ENCODE measurements around the gene S1PR2. TPM values are rescaled to one million over a fixed set of nuclear protein-coding genes. Genes with fewer than 3 reads are reported as not detected.
A peak's percentile ranks its signal among the peaks of the same experiment; 100 is the strongest.

The S1PR2 gene
- total and polyA plus RNA-seq, 9 of the 15 experiments (the other 6 are each of a cell fraction or from before 2014, with no cell fraction given): 1.5 to 3.9 (median 2.0) TPM

DNA sequence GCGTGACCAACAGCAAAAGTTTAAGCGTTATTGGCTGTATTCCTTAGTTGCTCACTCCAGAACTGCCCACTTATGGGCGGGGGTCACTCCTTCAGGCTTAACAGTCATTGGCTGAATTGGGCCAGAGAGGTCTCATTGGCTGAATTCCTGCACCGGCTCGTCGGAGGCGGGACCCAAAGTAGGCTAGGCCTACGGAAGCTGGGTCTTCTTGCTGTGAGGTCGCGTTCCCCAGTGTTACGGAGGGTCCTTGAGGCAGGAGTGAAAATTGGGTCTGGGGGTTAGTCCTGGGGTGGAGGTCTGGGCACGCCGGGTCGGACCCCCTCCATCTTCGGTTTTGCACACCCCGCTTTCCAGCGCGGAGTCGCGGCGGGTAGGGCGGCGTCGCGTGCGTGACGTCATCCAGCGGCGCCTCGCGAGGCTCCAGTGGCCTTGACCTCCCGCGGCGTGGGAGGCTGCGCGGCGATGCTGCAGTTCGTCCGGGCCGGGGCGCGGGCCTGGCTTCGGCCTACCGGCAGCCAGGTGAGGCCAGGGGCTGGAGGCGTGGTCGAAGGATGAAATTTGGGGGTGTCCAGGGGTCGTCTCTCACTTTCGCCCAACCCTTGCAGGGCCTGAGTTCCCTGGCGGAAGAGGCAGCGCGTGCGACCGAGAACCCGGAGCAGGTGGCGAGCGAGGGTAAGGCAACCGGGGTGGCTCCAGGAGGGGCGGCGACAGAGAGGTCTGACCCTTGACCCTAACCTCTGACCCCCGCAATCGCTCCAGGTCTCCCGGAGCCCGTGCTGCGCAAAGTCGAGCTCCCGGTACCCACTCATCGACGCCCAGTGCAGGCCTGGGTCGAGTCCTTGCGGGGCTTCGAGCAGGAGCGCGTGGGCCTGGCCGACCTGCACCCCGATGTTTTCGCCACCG is 20.9 kb upstream of the S1PR2 start, which contains the start of gene MRPL4 (continued):
- TF ChIP-seq MTF1 (CRISPR knock-in tag; IDR thresholded peaks at IDR 0.05; ENCODE audit: borderline replicate concordance): no peak
- no peak for TF ChIP-seq ZNF174 (CRISPR knock-in tag; IDR thresholded peaks at IDR 0.05)
- TF ChIP-seq ZNF175 (CRISPR knock-in tag; IDR thresholded peaks at IDR 0.05; ENCODE audit: low read depth): no peak
- no peak for TF ChIP-seq PCBP2 (IDR thresholded peaks at IDR 0.05; ENCODE audit: low read depth, low read length, poor library complexity, severe bottlenecking)
- TF ChIP-seq ZNF76 (CRISPR knock-in tag; IDR thresholded peaks at IDR 0.05; ENCODE audit: borderline replicate concordance): 0 out of 2 replicates have a peak, but pooled peaks have one; percentile 50
- TF ChIP-seq, protein P1, sequence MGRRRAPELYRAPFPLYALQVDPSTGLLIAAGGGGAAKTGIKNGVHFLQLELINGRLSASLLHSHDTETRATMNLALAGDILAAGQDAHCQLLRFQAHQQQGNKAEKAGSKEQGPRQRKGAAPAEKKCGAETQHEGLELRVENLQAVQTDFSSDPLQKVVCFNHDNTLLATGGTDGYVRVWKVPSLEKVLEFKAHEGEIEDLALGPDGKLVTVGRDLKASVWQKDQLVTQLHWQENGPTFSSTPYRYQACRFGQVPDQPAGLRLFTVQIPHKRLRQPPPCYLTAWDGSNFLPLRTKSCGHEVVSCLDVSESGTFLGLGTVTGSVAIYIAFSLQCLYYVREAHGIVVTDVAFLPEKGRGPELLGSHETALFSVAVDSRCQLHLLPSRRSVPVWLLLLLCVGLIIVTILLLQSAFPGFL (CRISPR knock-in tag; IDR thresholded peaks at IDR 0.05): no peak
- TF ChIP-seq, protein P2, sequence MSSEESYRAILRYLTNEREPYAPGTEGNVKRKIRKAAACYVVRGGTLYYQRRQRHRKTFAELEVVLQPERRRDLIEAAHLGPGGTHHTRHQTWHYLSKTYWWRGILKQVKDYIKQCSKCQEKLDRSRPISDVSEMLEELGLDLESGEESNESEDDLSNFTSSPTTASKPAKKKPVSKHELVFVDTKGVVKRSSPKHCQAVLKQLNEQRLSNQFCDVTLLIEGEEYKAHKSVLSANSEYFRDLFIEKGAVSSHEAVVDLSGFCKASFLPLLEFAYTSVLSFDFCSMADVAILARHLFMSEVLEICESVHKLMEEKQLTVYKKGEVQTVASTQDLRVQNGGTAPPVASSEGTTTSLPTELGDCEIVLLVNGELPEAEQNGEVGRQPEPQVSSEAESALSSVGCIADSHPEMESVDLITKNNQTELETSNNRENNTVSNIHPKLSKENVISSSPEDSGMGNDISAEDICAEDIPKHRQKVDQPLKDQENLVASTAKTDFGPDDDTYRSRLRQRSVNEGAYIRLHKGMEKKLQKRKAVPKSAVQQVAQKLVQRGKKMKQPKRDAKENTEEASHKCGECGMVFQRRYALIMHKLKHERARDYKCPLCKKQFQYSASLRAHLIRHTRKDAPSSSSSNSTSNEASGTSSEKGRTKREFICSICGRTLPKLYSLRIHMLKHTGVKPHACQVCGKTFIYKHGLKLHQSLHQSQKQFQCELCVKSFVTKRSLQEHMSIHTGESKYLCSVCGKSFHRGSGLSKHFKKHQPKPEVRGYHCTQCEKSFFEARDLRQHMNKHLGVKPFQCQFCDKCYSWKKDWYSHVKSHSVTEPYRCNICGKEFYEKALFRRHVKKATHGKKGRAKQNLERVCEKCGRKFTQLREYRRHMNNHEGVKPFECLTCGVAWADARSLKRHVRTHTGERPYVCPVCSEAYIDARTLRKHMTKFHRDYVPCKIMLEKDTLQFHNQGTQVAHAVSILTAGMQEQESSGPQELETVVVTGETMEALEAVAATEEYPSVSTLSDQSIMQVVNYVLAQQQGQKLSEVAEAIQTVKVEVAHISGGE (CRISPR knock-in tag; IDR thresholded peaks at IDR 0.05): peak in 1 of 3 experiments; percentile 58; a peak in 1 of 6 replicates
- TF ChIP-seq TCF7L2 (IDR thresholded peaks at IDR 0.05; ENCODE audit: low read depth, low read length): no peak
- TF ChIP-seq ZNF830 (CRISPR knock-in tag; IDR thresholded peaks at IDR 0.05): no peak
- TF ChIP-seq ZC3H11A (IDR thresholded peaks at IDR 0.05; ENCODE audit: low read depth, low read length): 0 out of 2 replicates have a peak, but pooled peaks have one; percentile 44
- TF ChIP-seq ARHGAP35 (IDR thresholded peaks at IDR 0.05; ENCODE audit: partially characterized antibody): no peak
- 0 out of 2 replicates have a peak, but pooled peaks have one; percentile 7 for TF ChIP-seq SMC3 (conservative IDR thresholded peaks at IDR 0.05; ENCODE audit: insufficient read depth, low read depth, low read length)
- TF ChIP-seq ZNF253 (CRISPR knock-in tag; conservative IDR thresholded peaks at IDR 0.05): no peak
- peak; percentile 45; the same call in 1 of the 2 replicates for TF ChIP-seq CEBPG (CRISPR knock-in tag; IDR thresholded peaks at IDR 0.05)
- TF ChIP-seq CEBPG (tag; conservative IDR thresholded peaks at IDR 0.05 in 1 of 2, IDR thresholded peaks at IDR 0.05 in 1 of 2): no peak
- TF ChIP-seq DMBX1 (CRISPR knock-in tag; IDR thresholded peaks at IDR 0.05; ENCODE audit: borderline replicate concordance): no peak
- no peak for TF ChIP-seq ZKSCAN8 (CRISPR knock-in tag; IDR thresholded peaks at IDR 0.05)
- no peak for TF ChIP-seq CHD1 (IDR thresholded peaks at IDR 0.05; ENCODE audit: low read length)
- TF ChIP-seq, protein P3, sequence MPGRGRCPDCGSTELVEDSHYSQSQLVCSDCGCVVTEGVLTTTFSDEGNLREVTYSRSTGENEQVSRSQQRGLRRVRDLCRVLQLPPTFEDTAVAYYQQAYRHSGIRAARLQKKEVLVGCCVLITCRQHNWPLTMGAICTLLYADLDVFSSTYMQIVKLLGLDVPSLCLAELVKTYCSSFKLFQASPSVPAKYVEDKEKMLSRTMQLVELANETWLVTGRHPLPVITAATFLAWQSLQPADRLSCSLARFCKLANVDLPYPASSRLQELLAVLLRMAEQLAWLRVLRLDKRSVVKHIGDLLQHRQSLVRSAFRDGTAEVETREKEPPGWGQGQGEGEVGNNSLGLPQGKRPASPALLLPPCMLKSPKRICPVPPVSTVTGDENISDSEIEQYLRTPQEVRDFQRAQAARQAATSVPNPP (IDR thresholded peaks at IDR 0.05; ENCODE audit: borderline replicate concordance, insufficient read depth, insufficient read length): no peak
- no peak for TF ChIP-seq ZNF561 (CRISPR knock-in tag; conservative IDR thresholded peaks at IDR 0.05)
- no peak for TF ChIP-seq ZC3H8 (IDR thresholded peaks at IDR 0.05)
- TF ChIP-seq SRSF7 (optimal IDR thresholded peaks at IDR 0.05; ENCODE audit: low read depth, low read length): no peak

Measured in K562 (cell line).